Measurements from ENCODE around the gene GTF2IRD1. TPM values are rescaled to one million over a fixed set of nuclear protein-coding genes. Genes with fewer than 3 reads are reported as not detected.

Gene GTF2IRD1
- total and polyA plus RNA-seq, 2 of the 13 experiments (the other 11 are each of a cell fraction or from before 2014, with no cell fraction given) = 16.5 to 26.7 TPM

DNA sequence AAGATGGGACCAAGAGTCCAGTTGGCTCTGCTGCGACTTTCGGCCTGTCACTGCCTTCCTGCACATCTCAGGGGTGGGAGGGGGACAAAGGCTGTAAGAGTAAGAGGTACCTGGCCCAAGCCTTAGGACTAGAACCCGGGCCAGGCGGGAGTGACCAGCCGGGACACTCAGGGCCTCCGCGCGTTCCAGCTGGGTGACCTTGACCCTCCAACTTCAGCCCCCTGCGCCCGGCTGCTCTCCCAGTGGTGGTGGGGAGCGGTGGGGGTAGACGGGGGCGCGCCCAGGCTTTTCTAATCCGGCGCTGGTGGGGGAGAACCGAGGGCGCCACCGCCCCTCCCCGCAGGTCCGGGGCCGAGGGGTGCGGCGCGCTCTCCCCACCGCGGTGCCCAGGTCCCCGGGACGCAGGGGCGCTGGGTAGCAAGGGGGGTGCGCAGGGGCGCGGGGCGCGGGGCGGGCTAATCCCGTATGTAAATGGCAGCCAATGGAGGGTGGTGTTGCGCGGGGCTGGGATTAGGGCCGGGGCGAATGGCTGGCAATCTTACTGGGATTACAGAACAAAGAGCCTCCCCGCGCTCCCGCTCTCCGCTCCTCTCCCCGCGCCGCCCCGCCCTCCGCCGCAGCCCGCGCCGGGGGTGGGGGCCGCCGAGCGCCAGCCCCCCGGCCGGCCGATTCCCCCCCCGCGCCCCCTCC lies at the start of gene GTF2IRD1 (continued):
- TF ChIP-seq ZNF44 (CRISPR knock-in tag; IDR thresholded peaks at IDR 0.05) = no peak
- peak; percentile 18; the same call in 1 of the 2 replicates for TF ChIP-seq ZMYM4 (CRISPR knock-in tag; IDR thresholded peaks at IDR 0.05)
- 0 out of 2 replicates have a peak, but pooled peaks have one; percentile 11 for TF ChIP-seq FOXK1 (CRISPR knock-in tag; IDR thresholded peaks at IDR 0.05; ENCODE audit: borderline replicate concordance, low read depth)
- TF ChIP-seq ZFP37 (CRISPR knock-in tag; IDR thresholded peaks at IDR 0.05; ENCODE audit: borderline replicate concordance) = no peak
- TF ChIP-seq CSRNP1 (CRISPR knock-in tag; IDR thresholded peaks at IDR 0.05) = peak; percentile 8; the same call in 1 of the 2 replicates
- TF ChIP-seq KDM2A (CRISPR knock-in tag; IDR thresholded peaks at IDR 0.05; ENCODE audit: borderline replicate concordance, low read depth) = peak; percentile 40; the same call in 1 of the 2 replicates
- no peak for TF ChIP-seq KMT2B (CRISPR knock-in tag; IDR thresholded peaks at IDR 0.05)
- TF ChIP-seq THYN1 (CRISPR knock-in tag; IDR thresholded peaks at IDR 0.05; ENCODE audit: borderline replicate concordance, low read depth) = no peak
- peak; percentile 31; the same call in 1 of the 2 replicates for TF ChIP-seq ZNF563 (CRISPR knock-in tag; IDR thresholded peaks at IDR 0.05)
- peak; percentile 40; the same call in 1 of the 2 replicates for TF ChIP-seq KAT7 (CRISPR knock-in tag; IDR thresholded peaks at IDR 0.05; ENCODE audit: borderline replicate concordance)
- TF ChIP-seq, protein P1, sequence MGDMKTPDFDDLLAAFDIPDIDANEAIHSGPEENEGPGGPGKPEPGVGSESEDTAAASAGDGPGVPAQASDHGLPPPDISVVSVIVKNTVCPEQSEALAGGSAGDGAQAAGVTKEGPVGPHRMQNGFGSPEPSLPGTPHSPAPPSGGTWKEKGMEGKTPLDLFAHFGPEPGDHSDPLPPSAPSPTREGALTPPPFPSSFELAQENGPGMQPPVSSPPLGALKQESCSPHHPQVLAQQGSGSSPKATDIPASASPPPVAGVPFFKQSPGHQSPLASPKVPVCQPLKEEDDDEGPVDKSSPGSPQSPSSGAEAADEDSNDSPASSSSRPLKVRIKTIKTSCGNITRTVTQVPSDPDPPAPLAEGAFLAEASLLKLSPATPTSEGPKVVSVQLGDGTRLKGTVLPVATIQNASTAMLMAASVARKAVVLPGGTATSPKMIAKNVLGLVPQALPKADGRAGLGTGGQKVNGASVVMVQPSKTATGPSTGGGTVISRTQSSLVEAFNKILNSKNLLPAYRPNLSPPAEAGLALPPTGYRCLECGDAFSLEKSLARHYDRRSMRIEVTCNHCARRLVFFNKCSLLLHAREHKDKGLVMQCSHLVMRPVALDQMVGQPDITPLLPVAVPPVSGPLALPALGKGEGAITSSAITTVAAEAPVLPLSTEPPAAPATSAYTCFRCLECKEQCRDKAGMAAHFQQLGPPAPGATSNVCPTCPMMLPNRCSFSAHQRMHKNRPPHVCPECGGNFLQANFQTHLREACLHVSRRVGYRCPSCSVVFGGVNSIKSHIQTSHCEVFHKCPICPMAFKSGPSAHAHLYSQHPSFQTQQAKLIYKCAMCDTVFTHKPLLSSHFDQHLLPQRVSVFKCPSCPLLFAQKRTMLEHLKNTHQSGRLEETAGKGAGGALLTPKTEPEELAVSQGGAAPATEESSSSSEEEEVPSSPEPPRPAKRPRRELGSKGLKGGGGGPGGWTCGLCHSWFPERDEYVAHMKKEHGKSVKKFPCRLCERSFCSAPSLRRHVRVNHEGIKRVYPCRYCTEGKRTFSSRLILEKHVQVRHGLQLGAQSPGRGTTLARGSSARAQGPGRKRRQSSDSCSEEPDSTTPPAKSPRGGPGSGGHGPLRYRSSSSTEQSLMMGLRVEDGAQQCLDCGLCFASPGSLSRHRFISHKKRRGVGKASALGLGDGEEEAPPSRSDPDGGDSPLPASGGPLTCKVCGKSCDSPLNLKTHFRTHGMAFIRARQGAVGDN (CRISPR knock-in tag; IDR thresholded peaks at IDR 0.05) = peak; percentile 59; the same call in 1 of the 2 replicates
- TF ChIP-seq ATF3 (CRISPR knock-in tag; IDR thresholded peaks at IDR 0.05) = 0 out of 2 replicates have a peak, but pooled peaks have one; percentile 18
- TF ChIP-seq ERF (CRISPR knock-in tag; IDR thresholded peaks at IDR 0.05) = no peak; the same call in 1 of the 2 replicates
- TF ChIP-seq FLYWCH1 (CRISPR knock-in tag; IDR thresholded peaks at IDR 0.05) = no peak
- TF ChIP-seq KLF6 (CRISPR knock-in tag; IDR thresholded peaks at IDR 0.05) = no peak
- no peak for TF ChIP-seq KDM4B (CRISPR knock-in tag; IDR thresholded peaks at IDR 0.05)
- no peak for TF ChIP-seq BRCA1 (CRISPR knock-in tag; IDR thresholded peaks at IDR 0.05)
- peak; percentile 45; the same call in 1 of the 2 replicates for TF ChIP-seq ZNF768 (CRISPR knock-in tag; IDR thresholded peaks at IDR 0.05)
- TF ChIP-seq TIGD3 (CRISPR knock-in tag; IDR thresholded peaks at IDR 0.05; ENCODE audit: borderline replicate concordance) = no peak
- TF ChIP-seq ZFP1 (CRISPR knock-in tag; IDR thresholded peaks at IDR 0.05) = no peak
